Measurements from ENCODE around the gene NDUFA8.

The NDUFA8 gene

DNA sequence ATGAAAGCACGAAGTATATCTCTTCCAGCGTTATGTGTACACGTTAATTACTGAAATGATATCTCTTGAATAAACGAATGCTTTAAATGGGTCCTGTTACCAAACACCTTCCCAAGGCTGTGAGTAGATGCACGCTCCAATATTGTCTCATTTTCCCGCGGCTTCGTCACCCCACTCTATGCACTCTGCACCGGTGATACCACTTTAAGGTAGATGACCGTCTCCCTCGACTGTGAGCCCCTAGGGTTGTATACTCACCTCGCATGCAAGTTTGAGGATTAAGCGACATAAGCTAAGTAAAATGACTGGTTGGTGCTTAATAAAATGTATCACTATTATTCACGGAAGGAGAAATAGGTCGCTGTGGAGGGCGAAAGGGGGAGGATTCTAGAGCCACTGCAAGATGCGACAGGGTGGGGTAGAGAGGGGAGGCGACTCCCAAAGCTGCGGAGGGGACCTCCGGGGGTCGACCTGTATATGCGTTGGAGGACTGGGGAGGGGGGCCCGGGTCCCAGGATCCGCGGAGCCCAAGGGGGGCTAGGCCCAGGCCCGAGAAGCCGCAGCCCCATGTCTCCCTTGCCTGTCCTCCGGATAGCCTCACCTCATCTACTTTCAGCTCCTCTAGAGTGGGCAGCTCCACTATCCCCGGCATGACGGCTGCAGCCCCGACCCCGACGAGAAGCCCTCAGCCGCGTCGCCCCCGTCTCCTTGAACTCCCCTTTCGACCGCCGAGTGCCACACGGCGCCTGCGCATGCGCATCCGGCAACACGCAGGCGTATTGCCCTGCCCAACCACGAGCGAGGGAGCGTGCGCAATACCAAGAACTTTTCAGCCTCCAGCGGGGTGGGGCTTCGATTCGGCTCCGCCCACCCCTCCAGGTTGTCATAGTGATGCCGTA lies at the start of gene NDUFA8, which contains the start of gene MORN5:
NDUFA8 (minus strand) TSS at position 754 of the 899 bp plus-strand sequence; CDS start at position 652, 102 bp downstream.
MORN5 (plus strand) TSS at position 883 of the 899 bp plus-strand sequence. CDS start 65 bp downstream, outside the sequence.
- peak; percentile 85 to 88 for DNase-seq (ENCODE audit: low read depth in 2 of 2, low spot score in 1 of 2)

DNA sequence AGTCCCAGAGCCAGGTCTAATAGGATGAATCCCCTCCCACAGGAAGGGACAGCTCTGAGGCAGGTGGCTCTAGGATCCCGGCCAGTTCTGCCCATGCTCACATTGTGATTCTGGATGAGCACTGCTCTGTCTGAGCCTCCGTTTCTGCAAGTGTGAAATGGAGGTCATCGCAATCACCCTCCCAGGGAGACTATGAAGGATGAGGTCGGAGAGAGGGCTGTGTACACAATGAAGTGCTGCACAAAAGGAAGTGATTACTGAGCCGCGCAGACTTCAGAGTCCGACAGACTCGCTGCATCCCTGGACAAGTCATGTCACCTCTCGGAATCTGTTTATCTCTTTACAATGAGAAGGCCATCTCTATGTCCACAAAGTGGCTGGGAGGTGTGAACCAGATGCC lies 47.5 kb upstream of the NDUFA8 start:
- no peak for DNase-seq (ENCODE audit: low read depth in 2 of 2, low spot score in 1 of 2)

DNA sequence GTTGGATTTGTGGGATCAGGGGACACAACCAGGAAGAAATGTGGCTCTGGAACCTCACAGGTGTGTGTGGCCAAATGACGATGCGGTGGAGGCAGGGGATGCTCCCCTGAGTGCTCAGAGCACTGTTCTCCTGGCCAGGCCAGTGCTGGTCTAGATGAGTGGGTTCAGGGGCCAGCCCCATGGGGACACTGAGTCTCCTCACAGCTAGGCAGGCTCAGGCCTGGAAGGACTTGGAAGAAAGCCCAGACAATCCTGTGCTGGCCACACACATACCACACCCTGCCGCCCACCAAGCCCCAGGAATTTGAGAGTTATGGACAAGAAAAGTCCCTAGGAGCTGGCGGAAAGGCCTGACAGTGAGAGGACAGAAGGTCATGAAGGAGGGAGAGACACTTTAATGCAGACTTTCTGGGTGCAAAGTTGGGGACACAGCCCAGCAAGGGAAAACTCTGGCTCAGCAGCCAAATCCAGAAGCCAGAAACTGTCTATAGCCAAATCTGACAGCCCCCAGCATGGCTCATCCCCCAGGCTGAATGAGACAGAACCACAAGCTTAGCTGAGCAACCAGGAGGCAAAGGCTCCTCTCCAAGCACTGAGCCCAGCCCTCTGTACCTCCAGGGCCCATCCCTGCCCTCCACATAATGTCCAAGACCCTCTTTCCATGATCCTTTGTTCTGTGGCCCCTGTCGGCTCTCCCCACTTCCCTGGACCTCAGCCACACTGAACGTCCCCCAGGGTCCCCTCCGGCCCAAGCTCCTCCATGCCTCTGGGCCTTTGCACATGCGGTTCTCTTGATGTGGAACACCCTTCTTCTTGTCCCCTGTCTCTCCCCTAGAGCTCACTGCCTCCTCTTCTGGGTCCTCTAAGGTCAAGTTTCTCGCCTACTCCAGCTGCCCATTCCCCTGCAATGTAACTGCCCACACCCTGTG lies 46.8 kb upstream of the NDUFA8 start:
- no peak for DNase-seq (ENCODE audit: low read depth in 2 of 2, low spot score in 1 of 2)

DNA sequence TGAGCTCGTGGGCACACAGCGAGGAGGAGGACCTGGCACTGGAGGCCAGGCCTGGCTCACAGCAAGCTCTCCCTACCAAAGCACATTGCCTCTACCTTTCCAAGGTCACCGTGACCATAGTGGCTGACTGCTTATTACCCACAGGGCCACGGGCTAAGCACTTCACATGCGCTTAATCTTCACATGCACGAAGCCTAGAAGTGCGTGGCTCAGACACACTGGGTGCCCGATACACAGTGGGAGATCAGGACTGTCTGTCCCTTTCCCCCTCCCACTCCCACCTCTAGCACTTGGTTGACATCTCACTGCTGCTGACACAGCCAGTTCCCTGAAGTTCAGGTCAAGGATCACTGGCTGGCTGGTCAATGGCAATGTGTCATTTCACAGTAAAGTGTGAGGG lies 45.6 kb upstream of the NDUFA8 start:
- no peak for DNase-seq (ENCODE audit: low read depth in 2 of 2, low spot score in 1 of 2)

DNA sequence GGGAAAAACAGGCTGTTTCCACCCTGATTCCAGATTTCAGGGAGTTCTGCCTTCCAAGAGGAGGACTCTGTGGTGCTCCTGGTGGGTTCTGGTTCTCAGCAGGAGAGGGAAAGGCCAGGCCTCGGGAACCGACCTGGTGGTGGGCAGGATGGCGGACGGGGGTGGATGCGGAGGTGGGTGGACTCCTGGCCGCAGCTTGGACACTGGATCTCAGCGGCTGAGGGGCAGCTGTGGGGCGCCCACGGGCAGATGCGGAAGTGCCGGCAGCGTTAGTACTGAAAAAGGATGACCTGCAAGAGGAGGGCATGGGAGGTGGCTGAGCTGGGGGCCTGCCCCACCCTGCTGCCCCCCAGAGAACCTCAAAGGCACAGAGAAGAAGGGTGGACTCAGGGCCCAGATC lies 44.9 kb upstream of the NDUFA8 start:
- no peak for DNase-seq (ENCODE audit: low read depth in 2 of 2, low spot score in 1 of 2)

DNA sequence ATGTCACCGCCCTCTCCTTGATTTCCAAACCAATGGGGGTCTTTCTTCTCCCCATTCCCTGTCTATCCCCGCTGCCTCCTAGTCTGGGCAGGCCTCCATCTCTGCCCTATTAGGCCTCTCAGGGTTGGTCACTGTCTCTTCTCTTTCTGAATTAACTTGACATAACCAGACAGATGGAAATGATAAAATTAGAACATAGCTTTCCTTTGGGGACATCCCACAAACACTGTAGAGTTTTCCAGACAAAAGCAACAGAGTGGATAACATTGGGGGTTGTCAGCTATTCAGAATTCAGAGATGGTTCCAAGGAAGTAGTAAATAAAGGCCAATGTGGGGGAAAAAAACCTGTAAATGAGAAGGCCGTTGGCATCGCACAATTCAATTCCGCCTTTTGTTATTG lies 44.5 kb upstream of the NDUFA8 start:
- no peak for DNase-seq (ENCODE audit: low read depth in 2 of 2, low spot score in 1 of 2)

DNA sequence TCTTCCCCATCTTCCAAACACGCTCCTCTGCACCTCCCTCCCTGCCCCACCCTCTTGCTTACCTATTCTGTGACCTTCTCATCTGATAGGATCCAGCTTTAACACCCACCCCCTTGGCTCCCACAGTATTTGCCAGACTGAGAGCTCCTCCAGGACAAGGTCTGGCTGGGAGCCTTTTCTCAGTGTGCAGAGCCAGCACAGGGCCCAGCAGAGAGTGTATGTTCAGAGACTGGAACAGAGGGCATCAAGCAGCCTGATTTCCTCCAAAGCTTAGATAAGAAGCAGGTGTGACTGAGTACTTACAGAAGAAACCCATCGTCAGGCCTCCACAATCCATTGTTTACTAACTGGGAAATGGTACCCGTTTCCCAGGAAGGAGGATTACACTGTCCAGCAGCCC lies 42.5 kb upstream of the NDUFA8 start:
- DNase-seq (ENCODE audit: low read depth in 2 of 2, low spot score in 1 of 2), result no peak

DNA sequence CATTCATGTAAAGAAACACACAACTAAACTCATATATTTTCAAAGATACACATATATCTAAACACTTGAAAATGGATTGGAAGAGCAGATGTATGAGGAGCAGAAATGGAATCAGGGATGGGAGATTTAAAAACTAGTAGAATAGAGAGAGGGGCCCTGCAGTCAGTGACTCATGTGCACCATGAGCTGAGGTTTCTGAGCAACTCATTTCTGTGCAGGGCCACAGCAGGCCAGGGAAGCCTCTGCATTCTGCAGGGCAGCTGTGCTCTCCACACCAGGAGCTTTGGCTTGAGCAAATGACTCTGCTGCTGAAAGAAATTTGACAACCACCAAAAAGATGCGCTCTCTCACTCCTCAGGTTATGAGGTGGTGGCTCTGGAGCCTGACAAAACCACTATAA lies 42.1 kb upstream of the NDUFA8 start:
- DNase-seq (ENCODE audit: low read depth in 2 of 2, low spot score in 1 of 2), result no peak

DNA sequence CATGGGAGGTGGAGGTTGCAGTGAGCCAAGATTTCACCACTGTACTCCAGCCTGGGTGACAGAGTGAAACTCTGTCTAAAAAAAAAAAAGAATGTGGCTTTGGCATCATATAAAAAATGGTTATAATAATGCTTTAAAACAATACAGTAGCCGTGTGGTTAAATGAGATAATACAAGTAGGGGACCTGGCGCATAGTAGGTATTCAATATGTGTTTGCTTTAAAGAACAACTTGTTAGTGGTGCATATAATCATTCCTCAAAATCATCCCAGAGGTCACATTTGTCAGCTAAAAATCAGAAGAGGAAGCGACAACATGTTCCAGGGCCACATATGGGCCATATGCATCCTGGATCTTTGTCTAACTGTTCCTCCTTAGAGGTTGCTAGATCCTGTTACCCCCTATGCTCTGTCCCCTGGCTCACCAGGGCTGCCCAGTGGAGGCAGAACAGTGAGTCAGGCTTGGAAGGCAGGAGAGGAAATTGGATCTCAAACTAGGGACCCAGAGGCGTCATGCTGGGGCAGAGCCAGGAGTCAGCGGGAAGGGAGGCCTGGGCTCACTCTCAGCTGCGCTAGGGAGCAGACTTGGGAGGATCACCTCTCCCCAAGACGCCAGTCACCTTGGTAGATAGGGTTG lies 41.5 kb upstream of the NDUFA8 start:
- no peak for DNase-seq (ENCODE audit: low read depth in 2 of 2, low spot score in 1 of 2)

DNA sequence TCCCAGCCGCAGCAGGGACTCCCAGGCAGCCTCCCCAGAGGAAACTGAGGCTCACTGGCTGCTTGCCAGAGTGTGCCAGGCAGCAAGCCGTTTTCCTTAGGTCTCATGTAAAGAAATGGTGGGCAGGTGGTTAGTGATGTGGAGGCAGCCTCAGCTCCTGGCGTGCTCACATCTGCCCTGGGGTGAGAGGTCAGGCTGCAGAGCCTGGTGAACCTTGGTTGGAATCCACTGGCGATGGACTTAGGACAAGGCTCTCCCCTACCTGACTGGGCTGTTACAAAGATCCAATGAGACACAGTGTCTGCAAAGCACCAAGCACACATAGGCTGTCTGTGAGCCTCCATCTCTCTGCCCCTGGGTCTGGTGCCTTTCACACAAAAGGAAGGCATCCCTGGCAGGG lies 38.3 kb upstream of the NDUFA8 start:
- no peak for DNase-seq (ENCODE audit: low read depth in 2 of 2, low spot score in 1 of 2)

DNA sequence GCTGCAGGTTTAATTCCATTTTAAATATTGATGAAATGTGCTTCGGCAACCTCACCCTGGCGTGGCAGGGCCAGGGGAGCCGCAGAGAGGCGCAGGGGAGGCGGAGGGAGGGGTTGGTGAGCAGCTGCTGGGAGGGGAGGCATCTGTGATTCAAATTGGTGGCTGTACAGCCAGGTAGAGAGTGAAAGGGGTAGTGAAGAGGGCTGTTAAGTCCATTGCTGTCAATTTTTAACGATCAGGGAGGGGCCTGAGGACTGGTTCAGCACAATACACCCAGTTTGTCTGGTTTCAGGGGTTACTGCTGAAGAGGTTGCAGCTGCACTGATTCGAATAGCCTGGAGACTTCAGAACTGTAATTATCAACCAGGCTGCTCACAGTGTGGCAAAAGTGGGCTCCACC lies 37.8 kb upstream of the NDUFA8 start:
- DNase-seq (ENCODE audit: low read depth in 2 of 2, low spot score in 1 of 2), result no peak

DNA sequence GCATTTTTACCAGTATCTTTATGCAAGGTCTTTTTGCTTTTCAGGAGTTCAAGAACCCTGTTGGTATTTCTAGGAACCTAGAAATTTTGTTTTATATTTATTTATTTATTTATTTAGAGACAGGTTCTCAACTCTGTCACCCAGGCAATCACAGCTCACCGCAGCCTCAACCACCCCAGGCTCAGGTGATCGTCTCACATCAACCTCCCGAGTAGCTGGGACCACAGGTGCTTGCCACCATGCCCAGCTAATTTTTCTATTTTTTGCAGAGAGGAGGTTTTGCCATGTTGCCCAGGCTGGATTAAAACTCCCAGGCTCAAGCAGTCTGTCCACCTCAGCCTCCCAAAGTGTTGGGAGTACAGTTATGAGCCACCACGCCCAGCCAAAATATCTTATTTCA lies 36.3 kb upstream of the NDUFA8 start:
- no peak for DNase-seq (ENCODE audit: low read depth in 2 of 2, low spot score in 1 of 2)

DNA sequence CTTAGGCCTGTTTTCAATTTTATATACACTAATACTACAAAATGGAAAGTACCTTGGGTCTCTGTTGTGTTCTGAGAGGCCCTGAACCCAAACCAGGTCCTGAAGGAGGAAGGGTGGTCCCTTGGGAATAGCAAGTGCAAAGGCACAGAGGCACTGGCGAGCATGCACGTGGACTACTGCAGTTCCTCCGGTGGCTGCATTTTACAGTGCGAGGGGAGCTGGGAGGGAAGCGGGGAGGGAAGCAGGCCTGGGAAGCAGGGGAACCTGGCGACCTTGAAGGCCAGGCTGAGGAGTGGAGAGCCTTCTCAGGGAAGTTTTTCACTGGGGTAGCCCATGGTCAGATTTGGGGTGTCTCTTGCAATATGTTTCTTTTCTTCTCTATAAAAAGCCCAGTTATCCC lies 34.1 kb upstream of the NDUFA8 start:
- DNase-seq (ENCODE audit: low read depth in 2 of 2, low spot score in 1 of 2), result no peak

DNA sequence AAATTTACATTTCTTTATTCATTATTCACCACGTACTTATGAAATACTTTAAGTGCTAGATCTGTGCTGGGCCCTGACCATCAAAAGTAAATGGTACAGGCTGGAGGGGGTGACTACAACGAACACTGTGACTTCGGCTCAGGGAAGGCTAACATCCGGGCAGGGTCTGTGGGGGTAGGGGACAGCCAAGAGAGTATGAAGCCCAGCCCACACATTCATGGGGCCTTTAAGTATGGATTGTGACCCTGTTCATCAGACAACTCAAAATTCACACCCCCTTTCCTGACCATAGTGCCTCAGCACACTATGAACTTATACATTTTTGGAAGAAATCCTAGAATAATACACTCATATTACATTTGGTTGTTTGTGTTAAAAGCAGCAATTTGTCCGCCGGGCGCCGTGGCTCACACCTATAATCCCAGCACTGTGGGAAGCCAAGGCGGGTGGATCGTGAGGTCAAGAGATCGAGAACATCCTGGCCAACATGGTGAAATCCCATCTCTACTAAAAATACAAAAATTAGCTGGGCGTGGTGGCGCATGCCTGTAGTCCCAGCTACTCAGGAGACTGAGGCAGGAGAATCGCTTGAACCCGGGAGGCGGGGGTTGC lies 33.4 kb upstream of the NDUFA8 start:
- no peak for DNase-seq (ENCODE audit: low read depth in 2 of 2, low spot score in 1 of 2)

DNA sequence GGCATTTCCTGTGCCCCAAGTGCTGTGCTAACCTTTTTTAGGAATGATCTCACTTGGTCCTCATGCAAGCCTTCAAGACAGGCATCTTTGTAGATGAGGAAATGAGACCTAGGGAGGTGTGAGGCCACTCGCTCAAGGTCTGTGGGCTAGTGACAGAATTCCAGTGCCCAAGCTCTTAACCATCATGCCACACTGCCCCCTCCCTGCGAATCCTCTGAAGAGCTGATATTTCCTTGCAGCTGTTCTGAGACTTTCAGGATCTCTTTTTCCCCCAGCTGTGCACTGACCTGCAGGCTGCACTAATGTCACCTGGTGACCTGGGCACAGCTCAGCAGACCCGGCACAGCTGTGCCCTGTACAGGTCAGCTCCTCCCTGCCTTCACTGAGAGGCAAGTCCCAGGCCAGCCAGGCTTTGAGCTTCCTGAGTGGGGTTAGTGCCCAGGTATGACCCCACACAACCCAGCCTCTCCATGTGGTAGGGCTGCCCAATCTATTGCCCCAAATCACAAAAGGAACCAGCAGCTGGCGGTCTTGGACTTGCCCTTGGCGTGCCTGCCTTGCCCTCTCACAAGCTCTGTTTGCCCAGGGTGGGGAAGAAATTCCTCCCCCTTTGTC lies 32.8 kb upstream of the NDUFA8 start:
- no peak for DNase-seq (ENCODE audit: low read depth in 2 of 2, low spot score in 1 of 2)

DNA sequence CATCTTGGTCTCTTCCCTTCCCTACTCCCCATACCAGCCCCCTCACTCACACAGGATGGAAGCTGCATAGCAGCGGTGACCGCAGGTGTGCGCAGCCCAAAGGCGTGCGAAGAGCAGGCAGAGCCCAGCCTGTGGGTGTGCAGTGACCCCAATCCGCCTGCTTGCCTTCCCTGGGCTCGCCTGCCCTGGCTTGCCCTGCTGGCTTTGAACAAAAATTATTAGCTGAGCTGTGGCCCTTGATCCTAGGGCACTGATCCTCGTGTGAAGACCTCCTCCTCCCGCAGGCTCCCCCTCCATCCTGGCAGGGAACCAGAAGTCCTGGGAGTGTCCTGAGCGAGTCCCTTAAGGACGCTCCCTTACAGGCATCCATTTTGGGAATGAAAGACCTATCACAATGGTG lies 32.0 kb upstream of the NDUFA8 start:
- DNase-seq (ENCODE audit: low read depth in 2 of 2, low spot score in 1 of 2), result no peak

DNA sequence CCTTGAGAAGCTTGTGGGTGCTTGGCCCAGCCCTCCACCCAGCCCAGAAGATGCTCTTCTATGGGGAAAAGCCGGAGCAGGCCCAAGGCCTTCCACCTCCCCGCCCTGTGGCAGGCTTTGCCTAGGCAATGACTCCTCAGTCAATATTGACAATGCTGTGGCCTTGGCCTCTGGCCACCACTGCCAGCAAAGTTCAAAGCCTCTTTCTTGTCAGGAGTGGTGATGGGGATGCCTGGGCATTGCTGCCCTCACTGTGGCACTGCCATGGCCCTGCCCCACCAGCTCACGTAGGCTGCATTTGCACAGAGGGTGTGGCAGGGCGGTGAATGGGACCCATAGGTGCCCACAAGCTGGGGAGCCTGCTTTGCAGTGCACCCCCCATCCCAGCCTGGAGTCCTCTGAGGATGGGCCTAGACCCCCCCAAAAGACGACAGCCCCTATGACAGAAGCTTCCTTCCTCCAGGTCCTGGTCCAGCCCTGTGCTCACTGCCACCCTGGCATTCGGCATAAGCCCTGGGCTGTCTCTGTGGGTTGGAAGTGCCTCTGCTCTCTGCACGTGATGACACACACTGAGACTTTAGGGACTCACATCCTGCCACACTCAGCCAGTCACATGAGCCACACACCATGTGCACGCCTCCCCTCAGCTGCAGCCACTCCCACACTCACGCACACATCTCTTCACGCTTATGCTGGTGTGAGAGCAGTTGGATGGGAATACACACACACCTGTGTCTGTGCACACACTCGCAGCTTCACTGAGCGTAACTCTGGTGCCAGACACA lies 31.2 kb upstream of the NDUFA8 start:
- DNase-seq (ENCODE audit: low read depth in 2 of 2, low spot score in 1 of 2), result no peak

DNA sequence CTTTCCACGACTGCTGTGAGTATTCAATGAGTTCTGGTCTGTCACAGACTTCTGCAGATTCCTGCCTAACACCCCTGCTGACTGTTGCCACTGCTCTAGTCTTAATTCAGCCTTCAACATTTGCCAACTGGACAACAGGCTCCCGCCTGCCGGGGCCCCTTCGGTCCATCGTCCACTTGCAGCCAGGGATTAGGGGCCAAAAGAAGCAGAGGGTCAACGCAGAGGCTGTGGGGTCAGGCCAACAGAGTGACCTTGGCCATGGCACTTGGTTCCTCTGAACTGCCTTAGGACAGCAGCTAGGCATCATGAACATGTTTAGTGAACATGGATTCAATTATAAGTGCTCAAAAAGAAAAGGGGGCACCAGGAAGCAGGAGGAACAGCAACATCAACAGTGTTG lies 28.8 kb upstream of the NDUFA8 start:
- no peak for DNase-seq (ENCODE audit: low read depth in 2 of 2, low spot score in 1 of 2)

DNA sequence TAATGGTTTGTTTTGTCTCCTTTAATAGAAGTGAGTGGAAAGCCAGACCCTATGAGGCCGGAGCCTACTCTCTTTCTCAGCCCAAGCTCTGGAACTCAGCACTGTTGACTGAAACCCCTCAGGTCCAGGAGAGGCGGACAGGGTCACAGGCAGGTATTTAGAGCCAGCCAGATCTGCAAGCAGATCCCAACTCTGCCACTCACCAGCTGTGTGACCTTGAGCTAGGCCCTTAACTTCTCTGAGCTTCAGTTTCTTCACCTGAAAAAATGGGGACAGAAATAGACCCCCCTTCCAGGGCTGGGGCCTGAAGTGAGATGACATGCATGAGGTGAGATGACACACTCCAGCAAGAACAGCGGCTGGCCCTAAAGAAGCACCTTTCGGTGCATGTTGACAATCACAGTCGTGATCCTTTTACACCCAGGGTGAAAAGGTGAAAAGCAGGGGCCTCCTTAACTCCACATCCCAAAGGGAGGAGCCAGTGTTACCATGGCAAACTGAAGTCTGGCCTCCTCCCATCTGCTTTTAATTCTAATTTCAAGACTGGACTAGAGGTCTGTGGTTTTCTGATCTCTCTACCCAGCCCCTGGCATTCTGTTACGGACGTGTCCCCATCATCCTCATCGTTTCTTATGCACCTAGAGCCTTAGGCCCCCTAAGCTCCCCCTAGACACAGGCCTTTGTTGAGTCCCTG lies 27.3 kb upstream of the NDUFA8 start:
- DNase-seq (ENCODE audit: low read depth in 2 of 2, low spot score in 1 of 2), result no peak

Measured in stimulated activated CD8-positive, alpha-beta memory T cell treated with anti-CD3 and anti-CD28 coated beads, Interleukin-4, amount 100 ng/mL, for 4 hours (primary cell).